ENCODE measurements around the gene CLCN5. TPM values are rescaled to one million over a fixed set of nuclear protein-coding genes. Genes with fewer than 3 reads are reported as not detected.

The CLCN5 gene
- total RNA-seq, 2 experiments from 2014 or later = 3.4 to 3.8 TPM

DNA sequence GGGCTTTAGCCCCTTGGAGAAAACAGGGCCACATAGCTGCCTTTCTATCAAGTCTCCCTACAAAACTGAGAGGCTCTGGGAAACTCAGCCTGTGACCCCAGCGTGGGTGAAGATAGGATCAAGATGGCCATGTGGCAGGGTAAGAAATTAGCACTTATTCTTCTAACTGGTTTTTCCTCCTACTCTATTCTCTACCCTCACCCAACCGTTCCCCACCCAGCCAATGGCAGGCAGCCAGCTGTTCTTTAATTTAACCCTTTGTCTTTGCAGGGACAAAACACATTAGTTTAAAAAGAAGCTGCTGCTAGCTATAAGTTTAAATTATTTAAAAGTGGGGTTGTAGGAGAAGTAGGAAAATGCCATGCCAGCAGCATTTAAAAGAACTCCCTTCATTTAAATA lies 2.8 kb downstream of the CLCN5 start:
- CTCF ChIA-PET = no interaction called here

GRCh38 chrX:49930039-49930438 lies 7.6 kb downstream of the CLCN5 start:
- CTCF ChIA-PET = no interaction called here

More for the DNA sequence above, 2.8 kb downstream of the CLCN5 start:
- POLR2A ChIA-PET = no interaction called here

DNA sequence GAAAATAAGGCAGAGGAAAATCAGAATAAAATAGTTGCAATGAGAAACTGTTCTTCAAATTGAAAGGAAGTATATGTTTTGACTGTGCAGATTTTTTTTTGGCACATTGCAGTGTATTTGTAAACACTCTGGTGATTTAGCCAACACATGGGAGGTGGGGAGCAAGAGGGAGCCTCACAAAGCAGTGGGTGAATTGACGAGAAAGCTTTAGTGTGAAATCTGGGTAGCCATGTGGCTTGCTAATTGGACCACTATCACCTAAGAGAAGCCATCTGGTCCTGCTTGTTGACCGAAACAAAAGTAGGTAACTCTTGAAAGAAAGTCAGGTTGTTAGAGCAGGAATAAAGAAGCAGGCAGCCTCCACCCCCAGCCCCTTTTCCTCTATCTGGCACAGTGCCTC lies 10.4 kb downstream of the CLCN5 start:
- ChIA-PET POLR2A (no interaction called here), CTCF (no interaction called here)

More at GRCh38 chrX:49930039-49930438, 7.6 kb downstream of the CLCN5 start:
- POLR2A ChIA-PET = no interaction called here

DNA sequence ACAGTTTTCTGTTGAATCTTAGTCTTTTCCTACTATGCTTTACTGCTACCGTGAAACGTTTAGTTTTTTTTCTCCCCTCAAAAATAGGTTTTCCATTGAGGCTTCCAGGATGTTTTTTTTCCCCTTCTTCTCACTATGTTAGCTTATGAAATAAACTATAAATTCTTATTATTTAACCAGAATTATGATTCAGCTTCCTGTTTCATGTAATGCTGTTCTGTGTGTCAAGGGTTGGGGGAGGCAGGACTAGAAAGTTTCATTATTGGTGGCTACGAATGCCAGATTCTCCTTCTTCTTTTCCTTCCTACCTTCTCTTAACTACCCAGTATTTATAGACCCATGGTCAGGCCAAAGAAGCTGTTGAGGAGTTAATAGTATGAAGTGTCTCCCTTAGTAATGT lies 11.8 kb downstream of the CLCN5 start:
- ChIA-PET POLR2A (no interaction called here), CTCF (no interaction called here)

DNA sequence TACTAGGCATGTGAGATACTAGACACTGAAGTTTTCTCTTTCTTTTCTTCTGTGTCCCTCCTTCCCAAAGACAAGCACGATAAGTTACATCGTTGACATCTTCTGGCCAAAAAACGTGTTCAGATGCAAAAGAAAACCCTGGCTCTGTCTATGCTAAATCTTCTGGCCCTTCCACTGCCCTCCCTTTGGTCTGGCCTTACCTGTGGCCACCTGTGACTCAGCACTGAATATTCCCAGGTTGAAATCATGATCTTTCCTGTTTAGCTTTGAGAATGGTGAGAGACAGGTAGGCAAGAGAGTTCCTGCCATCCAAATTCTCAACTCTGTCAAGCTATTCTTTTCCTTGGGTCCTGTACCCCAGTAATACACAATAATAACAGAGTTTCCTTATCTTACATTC lies 12.3 kb downstream of the CLCN5 start:
- CTCF ChIA-PET = no interaction called here
- POLR2A ChIA-PET = no interaction called here

- CTCF ChIA-PET = no interaction called here
- POLR2A ChIA-PET = no interaction called here
Observed at GRCh38 chrX:49947781-49948180, 25.4 kb downstream of the CLCN5 start.

- ChIA-PET POLR2A (no interaction called here), CTCF (no interaction called here)
Observed at GRCh38 chrX:49949961-49950360, 27.6 kb downstream of the CLCN5 start.

- ChIA-PET CTCF (no interaction called here), POLR2A (no interaction called here)
Observed at GRCh38 chrX:49951524-49952193, 29.3 kb downstream of the CLCN5 start.

- POLR2A ChIA-PET = no interaction called here
- CTCF ChIA-PET = no interaction called here
Observed at GRCh38 chrX:49956313-49956712, 33.9 kb downstream of the CLCN5 start.

GRCh38 chrX:49958727-49959485 lies 36.5 kb downstream of the CLCN5 start:
- ChIA-PET CTCF (no interaction called here), POLR2A (no interaction called here)

DNA sequence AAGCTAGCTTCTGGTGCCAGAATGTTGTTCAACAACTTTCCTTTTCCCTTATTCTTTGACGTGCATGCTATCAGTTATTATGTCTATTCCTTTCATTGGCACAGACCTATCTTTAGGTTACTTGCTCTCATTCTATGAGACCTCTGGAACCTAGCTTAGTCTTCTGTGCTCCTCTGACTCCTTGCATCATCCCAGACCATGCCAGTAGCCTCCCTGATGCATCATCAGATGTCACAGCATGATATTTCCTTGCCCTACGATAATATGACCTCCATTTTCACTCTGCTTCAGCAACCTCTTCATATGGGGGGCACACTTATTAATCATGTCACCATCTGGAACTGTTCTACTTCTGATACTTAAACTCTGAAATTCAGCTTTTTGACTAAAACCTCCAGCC lies 37.2 kb downstream of the CLCN5 start:
- ChIA-PET POLR2A (no interaction called here), CTCF (no interaction called here)

- ChIA-PET POLR2A (no interaction called here), CTCF (no interaction called here)
Observed at GRCh38 chrX:49960061-49960460, 37.7 kb downstream of the CLCN5 start.

GRCh38 chrX:49970674-49971073 lies 48.3 kb downstream of the CLCN5 start:
- POLR2A ChIA-PET = no interaction called here
- CTCF ChIA-PET = no interaction called here

- CTCF ChIA-PET = no interaction called here
- POLR2A ChIA-PET = no interaction called here
Observed at GRCh38 chrX:49972328-49972860, 50.0 kb downstream of the CLCN5 start.

DNA sequence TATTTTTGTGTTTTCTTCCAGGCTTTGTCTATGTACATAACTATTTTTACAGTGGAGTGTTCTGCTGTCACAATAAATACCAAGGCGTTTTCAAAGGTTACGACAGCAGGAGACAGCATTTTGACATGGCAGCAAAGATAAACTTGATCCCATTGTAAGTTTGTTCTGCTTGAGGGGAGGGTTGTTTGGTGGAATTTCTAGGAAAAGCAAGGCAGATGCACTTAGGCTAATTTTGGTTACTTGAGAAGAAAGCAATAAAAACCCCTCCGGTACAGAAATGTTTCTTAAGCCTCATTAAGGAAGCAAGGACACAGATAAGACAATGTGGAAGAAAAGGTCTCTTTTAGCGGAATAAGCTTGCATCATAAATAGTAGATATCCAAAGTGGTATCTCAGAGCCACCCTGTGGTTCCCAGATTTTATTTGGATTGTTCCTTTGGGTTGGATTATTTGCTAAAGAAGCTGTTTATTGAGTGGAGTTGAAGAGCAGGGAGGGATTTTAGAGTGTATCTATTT lies 54.3 kb downstream of the CLCN5 start:
- ChIA-PET CTCF (no interaction called here), POLR2A (interaction anchor here (0.6 kb wide), 1 partner anchor 15 kb away, joined by 3 read pairs; no protein-coding TSS in a partner anchor)

GRCh38 chrX:49977319-49978090 lies 55.1 kb downstream of the CLCN5 start:
- ChIA-PET POLR2A (interaction anchor here (0.6 kb wide), 1 partner anchor 15 kb away, joined by 3 read pairs; no protein-coding TSS in a partner anchor), CTCF (no interaction called here)

- CTCF ChIA-PET = no interaction called here
Observed at GRCh38 chrX:49978176-49978575, 55.8 kb downstream of the CLCN5 start.

GRCh38 chrX:49986058-49986457 lies 63.7 kb downstream of the CLCN5 start:
- POLR2A ChIA-PET = no interaction called here
- CTCF ChIA-PET = no interaction called here

More at GRCh38 chrX:49978176-49978575, 55.8 kb downstream of the CLCN5 start:
- POLR2A ChIA-PET = no interaction called here

DNA sequence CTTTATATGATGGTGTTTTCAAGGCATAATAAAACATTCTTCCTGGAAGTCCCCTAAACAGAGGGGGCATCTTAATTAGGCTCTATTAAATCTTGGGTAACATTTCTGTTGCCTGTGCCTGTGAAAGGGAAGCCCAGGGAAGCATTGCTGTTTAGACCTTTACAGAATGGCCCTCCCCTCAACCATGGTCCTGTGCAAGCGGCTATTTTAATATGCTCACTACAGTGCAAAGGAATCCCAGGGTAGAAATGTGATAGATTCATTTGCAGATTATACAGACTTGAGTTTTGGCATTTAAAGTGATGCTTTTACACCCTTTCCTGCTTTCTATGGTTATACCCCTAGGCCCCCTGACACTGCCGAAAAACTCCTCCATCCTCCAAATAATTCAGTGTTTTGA lies 65.3 kb downstream of the CLCN5 start:
- ChIA-PET POLR2A (no interaction called here), CTCF (no interaction called here)

- ChIA-PET POLR2A (no interaction called here), CTCF (no interaction called here)
Observed at GRCh38 chrX:49988143-49988542, 65.7 kb downstream of the CLCN5 start.

All from activated CD8-positive, alpha-beta memory T cell treated with anti-CD3 and anti-CD28 coated beads for 36 hours (primary cell).